ENCODE measurements around the gene ACTRT2. TPM values are rescaled to one million over a fixed set of nuclear protein-coding genes. Genes with fewer than 3 reads are reported as not detected.
A peak's percentile ranks its signal among the peaks of the same experiment; 100 is the strongest.

Gene ACTRT2
- total RNA-seq, 4 donors from 2014 or later, result not detected

DNA sequence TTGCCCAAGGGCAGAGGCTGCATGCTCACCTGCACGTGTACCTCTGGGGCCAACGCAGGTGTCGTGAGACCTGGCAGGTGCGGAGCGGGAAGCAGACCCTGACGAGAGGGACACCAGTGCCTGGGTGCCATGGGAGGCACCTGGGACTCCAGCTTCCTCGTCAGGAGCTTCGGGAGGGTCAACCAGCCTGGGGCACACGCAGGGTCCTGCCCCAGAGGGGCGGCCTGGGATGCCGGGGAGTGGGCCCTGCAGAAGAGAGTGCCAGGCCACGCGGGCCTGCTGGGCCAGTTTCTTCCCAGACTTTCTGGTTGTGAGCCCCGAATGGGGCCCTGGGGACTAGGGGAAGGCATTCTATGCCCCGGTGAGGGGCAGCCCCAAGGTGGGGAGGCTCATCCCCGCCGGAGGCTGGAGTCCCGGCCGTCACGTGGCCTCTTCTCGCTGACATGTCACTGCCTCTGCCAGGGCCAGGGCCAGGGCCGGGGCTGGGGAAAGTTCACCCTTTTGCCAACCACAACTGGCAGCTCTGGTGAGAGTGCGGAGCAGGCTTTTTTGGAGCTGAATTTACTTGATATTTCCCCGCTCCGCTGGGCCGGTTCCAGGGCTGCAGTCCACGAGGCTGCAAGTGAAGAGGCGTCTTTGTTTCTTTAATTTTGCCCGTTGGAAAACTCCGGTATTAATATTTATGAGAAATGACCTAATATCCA is 38.5 kb upstream of the ACTRT2 start:
- no peak overlapping the region for H3K4me3 ChIP-seq
- H3K9me3 ChIP-seq, result no peaks in the 10 kb centered on the region
- no peaks in the 10 kb centered on the region for H3K36me3 ChIP-seq
- no peak overlapping the region for H3K27ac ChIP-seq
- peak in 2 of 3 donors; percentile 31 to 40 for DNase-seq
- H3K4me1 ChIP-seq, result no peaks in the 10 kb centered on the region
- no peaks in the 10 kb centered on the region for H3K27me3 ChIP-seq
- TF ChIP-seq, protein P1, sequence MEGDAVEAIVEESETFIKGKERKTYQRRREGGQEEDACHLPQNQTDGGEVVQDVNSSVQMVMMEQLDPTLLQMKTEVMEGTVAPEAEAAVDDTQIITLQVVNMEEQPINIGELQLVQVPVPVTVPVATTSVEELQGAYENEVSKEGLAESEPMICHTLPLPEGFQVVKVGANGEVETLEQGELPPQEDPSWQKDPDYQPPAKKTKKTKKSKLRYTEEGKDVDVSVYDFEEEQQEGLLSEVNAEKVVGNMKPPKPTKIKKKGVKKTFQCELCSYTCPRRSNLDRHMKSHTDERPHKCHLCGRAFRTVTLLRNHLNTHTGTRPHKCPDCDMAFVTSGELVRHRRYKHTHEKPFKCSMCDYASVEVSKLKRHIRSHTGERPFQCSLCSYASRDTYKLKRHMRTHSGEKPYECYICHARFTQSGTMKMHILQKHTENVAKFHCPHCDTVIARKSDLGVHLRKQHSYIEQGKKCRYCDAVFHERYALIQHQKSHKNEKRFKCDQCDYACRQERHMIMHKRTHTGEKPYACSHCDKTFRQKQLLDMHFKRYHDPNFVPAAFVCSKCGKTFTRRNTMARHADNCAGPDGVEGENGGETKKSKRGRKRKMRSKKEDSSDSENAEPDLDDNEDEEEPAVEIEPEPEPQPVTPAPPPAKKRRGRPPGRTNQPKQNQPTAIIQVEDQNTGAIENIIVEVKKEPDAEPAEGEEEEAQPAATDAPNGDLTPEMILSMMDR (IDR thresholded peaks at IDR 0.05), result no peak
- no peak for TF ChIP-seq POLR2A (IDR thresholded peaks at IDR 0.05)

DNA sequence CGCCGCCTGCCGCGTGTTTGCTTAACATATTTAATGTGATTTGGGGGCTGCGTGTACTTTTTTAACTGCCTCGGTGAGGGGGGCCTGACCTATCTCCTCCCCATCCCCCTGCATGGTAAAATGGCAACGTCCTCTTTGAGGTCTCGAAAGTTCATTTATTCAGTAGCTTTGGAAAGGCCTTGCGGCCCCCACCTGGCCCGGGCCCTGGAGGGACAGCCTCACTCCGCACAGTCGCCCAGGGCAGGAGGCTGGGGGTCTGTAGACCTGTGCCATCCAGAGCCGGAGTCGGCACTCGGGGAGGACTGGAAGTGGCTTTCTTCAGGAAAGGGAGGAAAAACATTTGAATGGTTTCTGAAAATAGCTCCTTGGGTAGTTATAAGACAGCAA is 38.0 kb upstream of the ACTRT2 start:
- H3K9me3 ChIP-seq, result no peaks in the 10 kb centered on the region
- peak in 2 of 3 donors; percentile 30 to 34 for DNase-seq

GRCh38 chr1:2983706-2984398 is 37.4 kb upstream of the ACTRT2 start:
- Histone ChIP-seq H3K9me3 (no peaks in the 10 kb centered on the region), H3K4me1 (no peaks in the 10 kb centered on the region), H3K27ac (no peak overlapping the region), H3K4me3 (no peak overlapping the region), H3K27me3 (no peaks in the 10 kb centered on the region), H3K36me3 (no peaks in the 10 kb centered on the region)
- DNase-seq, result peak in 1 of 3 donors; percentile 33
- TF ChIP-seq, protein P1 (IDR thresholded peaks at IDR 0.05), result no peak
- no peak for TF ChIP-seq POLR2A (IDR thresholded peaks at IDR 0.05)

More for the DNA sequence above, 38.0 kb upstream of the ACTRT2 start:
- no peak overlapping the region for H3K4me3 ChIP-seq
- H3K36me3 ChIP-seq, result no peaks in the 10 kb centered on the region
- no peaks in the 10 kb centered on the region for H3K27me3 ChIP-seq
- no peak overlapping the region for H3K27ac ChIP-seq
- no peaks in the 10 kb centered on the region for H3K4me1 ChIP-seq
- TF ChIP-seq, protein P1 (IDR thresholded peaks at IDR 0.05), result no peak
- TF ChIP-seq POLR2A (IDR thresholded peaks at IDR 0.05), result no peak

DNA sequence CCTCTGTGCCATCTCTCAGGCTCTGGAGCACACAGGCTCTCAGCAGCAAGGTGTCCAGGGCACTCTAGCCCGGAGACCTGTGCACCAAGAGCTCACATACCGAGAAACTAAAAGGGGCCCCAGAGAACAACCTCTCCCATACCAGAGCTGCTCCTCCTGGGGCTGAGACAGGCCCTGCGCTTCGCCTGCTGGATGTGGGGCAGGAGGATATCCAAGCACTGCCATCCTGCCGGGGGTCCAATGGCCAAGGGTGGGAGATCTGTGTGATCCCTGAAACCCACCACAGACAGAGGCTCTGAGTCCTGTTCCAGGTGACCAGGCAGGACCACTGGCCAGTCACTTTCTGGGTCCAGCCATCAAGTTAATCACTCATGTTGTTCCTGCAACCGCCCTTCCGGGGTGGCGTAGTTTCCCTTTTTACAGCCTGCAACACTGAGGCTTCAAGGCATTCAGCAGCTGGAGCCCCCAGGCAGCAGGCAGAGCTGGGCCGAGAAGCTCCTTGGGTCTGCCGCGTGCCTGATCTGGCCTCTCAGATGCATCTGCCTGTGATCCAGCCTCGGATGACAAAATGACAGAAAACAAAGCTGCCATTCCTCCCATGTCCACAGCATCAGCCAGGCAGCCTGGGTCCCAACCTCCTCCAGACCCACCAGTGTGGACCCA is 36.7 kb upstream of the ACTRT2 start:
- no peak overlapping the region for H3K27ac ChIP-seq
- H3K4me3 ChIP-seq, result no peak overlapping the region
- H3K4me1 ChIP-seq, result no peaks in the 10 kb centered on the region
- TF ChIP-seq POLR2A (IDR thresholded peaks at IDR 0.05), result no peak
- TF ChIP-seq, protein P1 (IDR thresholded peaks at IDR 0.05), result no peak
- H3K36me3 ChIP-seq, result no peaks in the 10 kb centered on the region
- peak in 1 of 3 donors; percentile 29 for DNase-seq
- H3K27me3 ChIP-seq, result no peaks in the 10 kb centered on the region
- no peaks in the 10 kb centered on the region for H3K9me3 ChIP-seq

DNA sequence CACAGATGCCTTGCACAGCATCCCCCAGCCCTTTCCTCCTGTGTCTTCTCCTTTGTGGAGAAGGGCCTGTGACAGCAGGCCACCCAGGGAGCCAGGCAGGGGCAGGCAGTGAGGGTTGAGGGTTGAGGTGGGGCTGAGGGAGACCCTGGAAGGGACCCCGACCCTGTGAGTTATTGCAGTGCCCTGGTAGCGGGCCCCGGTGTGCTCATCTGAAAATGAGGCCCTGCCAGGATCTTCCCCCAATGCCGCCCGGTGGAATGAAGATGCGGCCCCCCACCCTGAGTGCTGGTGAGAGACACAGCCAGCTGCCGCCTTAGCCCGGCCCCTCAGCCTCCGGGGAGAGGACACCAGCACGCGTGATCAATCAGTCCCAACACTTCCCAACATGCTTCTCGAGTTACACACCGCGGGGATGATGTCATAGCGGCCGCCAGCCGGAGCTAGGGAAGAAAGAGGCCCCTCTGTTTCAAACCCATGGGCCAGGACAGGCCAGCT is 36.2 kb upstream of the ACTRT2 start:
- peak in 2 of 3 donors; percentile 26 to 37 for DNase-seq
- H3K9me3 ChIP-seq, result no peaks in the 10 kb centered on the region
- no peaks in the 10 kb centered on the region for H3K4me1 ChIP-seq
- no peaks in the 10 kb centered on the region for H3K36me3 ChIP-seq
- H3K4me3 ChIP-seq, result no peak overlapping the region
- no peaks in the 10 kb centered on the region for H3K27me3 ChIP-seq
- no peak overlapping the region for H3K27ac ChIP-seq
- TF ChIP-seq, protein P1 (IDR thresholded peaks at IDR 0.05), result no peak
- no peak for TF ChIP-seq POLR2A (IDR thresholded peaks at IDR 0.05)

All from Peyer's patch (tissue), 4 donors.